GM10266 (cell line): ENCODE measurements around the gene USP34.
"Not testable (repeated sequence)": the region's sequence is repeated elsewhere in the genome, so short reads cannot be mapped to it uniquely, and the experiment has no call there.

Experiments
- DNase-seq: peaks from one replicate; pipeline ENCODE4 v3.0.0; 2012; ENCODE audit errors: extremely low spot score
- CTCF ChIP-seq: IDR thresholded peaks from 2 replicates; pipeline ENCODE4 v1.5.1; 2012; ENCODE audit warnings: mild to moderate bottlenecking, low read depth; ENCODE audit not compliant: control insufficient read depth, insufficient read depth; ENCODE audit errors: missing control alignments

Gene USP34

GRCh38 chr2:61448229-61448628 lies 22.7 kb downstream of the USP34 start:
- DNase-seq = no peak
- TF ChIP-seq CTCF = no peak

GRCh38 chr2:61446971-61447370 lies 23.9 kb downstream of the USP34 start:
- not testable (repeated sequence) for DNase-seq

GRCh38 chr2:61443342-61444041 lies 27.4 kb downstream of the USP34 start:
- no peak for TF ChIP-seq CTCF
- peak; percentile 30 for DNase-seq

GRCh38 chr2:61439241-61440002 lies 31.5 kb downstream of the USP34 start:
- DNase-seq = no peak
- TF ChIP-seq CTCF = no peak

- no peak for DNase-seq
- TF ChIP-seq CTCF = no peak
Observed at GRCh38 chr2:61438670-61439069, 32.2 kb downstream of the USP34 start.

- TF ChIP-seq CTCF = no peak
- DNase-seq = no peak
Observed at GRCh38 chr2:61437170-61437569, 33.7 kb downstream of the USP34 start.

- no peak for TF ChIP-seq CTCF
- DNase-seq = no peak
Observed at GRCh38 chr2:61436092-61436491, 34.8 kb downstream of the USP34 start.
